ENCODE data around the gene NEU4. TPM values are rescaled to one million over a fixed set of nuclear protein-coding genes. Genes with fewer than 3 reads are reported as not detected.

Gene NEU4
- total RNA-seq, 1 donor from 2014 or later: 1.0 TPM

DNA sequence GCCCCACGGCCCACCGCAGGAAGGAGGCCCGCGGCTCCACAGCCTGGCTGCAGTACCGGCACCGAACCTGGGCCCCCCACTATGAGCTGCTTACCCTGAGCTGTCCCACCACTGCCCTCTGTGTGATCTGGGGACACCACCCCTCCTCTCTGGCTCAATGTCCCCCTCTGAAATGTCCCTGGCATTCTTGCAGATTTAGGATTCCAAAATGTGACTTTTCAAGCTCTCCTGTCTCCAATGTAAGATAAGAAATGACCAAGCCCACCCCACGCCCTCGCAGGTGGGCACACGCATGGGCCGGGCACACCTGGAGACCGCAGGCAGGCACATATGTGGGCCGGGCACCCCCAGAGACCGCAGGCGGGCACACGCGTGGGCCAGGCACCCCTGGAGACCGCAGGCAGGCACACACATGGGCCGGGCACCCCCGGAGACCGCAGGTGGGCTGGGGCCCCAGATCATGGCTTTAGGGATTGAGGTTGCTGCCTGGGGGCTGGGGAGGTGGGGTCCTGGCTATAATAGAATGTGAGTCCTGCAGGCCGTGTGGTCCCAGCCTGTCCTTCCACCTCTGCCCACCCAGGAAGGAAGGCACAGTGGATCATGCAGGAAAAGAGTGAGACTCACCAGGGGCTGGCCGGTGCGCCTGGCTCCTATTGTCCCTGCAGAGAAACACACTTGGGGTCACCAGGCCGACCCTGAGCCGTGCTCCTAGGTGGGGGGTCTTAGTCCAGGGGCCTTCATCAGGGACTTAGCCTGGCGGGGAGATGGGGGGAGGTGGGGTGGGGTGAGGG lies 42.5 kb downstream of the NEU4 start:
- Mint-ChIP-seq H3K9me3 (no peaks in the 10 kb centered on the region), H3K36me3 (ENCODE audit: low read depth) (peaks cover 15% of the 10 kb centered on the region), H3K27me3 (no peaks in the 10 kb centered on the region), H3K4me3 (no peak overlapping the region), H3K27ac (no peak overlapping the region), H3K4me1 (peaks cover 8% of the 10 kb centered on the region)
- no peak for DNase-seq
- intact Hi-C loops (cut with micrococcal nuclease): no loop called here

- Mint-ChIP-seq H3K4me3 (no peak overlapping the region), H3K27ac (no peak overlapping the region), H3K36me3 (ENCODE audit: low read depth) (peaks cover 17% of the 10 kb centered on the region), H3K9me3 (no peaks in the 10 kb centered on the region), H3K27me3 (no peaks in the 10 kb centered on the region), H3K4me1 (peaks cover 11% of the 10 kb centered on the region)
- no peak for DNase-seq
- intact Hi-C loops (cut with micrococcal nuclease): no loop called here
Measured at GRCh38 chr2:241852116-241852980, 43.4 kb downstream of the NEU4 start.

GRCh38 chr2:241852981-241853631 lies 44.1 kb downstream of the NEU4 start:
- Mint-ChIP-seq H3K9me3 (no peaks in the 10 kb centered on the region), H3K36me3 (ENCODE audit: low read depth) (peaks cover 18% of the 10 kb centered on the region), H3K4me3 (no peak overlapping the region), H3K27ac (no peak overlapping the region), H3K4me1 (peaks cover 11% of the 10 kb centered on the region), H3K27me3 (no peaks in the 10 kb centered on the region)
- no peak for DNase-seq
- intact Hi-C loops (cut with micrococcal nuclease): no loop called here

DNA sequence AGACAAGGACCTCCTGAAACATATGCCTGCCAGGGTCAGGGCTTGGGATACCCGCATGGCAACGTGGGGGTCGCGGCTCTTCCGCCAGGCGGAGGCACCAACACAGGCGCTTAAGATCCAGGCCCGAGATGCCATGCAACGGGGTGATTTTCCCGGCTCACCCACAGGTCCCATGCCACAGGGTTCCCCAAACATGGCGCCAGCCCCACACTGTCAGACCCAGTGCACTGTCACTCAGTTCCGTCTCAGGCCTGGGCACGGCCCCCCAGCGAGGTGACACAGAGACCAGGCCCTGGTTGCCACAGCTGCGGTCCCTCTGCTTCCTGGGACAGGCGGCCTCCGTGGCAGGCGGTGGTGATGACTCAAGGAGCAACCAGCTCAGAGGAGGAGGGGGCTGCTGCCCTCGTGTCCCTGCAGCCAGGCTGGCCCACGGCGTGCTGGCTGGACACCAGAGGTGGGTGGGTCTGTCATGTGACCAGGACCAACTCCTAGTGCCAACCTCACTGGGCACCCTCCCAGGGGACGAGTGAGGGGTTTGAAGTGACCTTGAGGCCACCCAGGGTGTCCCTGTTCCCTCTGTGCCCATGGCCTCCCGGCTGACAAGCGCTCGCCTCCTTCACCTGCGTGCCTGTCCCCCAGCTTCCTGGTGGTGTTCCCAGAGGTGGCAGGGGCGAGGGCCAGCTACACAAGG lies 44.8 kb downstream of the NEU4 start:
- no peaks in the 10 kb centered on the region for H3K27me3 Mint-ChIP-seq
- no peak for DNase-seq
- H3K9me3 Mint-ChIP-seq: no peaks in the 10 kb centered on the region
- H3K36me3 Mint-ChIP-seq (ENCODE audit: low read depth): peaks cover 16% of the 10 kb centered on the region
- intact Hi-C loops (cut with micrococcal nuclease): no loop called here
- no peak overlapping the region for H3K4me3 Mint-ChIP-seq
- peaks cover 11% of the 10 kb centered on the region for H3K4me1 Mint-ChIP-seq
- H3K27ac Mint-ChIP-seq: no peak overlapping the region

DNA sequence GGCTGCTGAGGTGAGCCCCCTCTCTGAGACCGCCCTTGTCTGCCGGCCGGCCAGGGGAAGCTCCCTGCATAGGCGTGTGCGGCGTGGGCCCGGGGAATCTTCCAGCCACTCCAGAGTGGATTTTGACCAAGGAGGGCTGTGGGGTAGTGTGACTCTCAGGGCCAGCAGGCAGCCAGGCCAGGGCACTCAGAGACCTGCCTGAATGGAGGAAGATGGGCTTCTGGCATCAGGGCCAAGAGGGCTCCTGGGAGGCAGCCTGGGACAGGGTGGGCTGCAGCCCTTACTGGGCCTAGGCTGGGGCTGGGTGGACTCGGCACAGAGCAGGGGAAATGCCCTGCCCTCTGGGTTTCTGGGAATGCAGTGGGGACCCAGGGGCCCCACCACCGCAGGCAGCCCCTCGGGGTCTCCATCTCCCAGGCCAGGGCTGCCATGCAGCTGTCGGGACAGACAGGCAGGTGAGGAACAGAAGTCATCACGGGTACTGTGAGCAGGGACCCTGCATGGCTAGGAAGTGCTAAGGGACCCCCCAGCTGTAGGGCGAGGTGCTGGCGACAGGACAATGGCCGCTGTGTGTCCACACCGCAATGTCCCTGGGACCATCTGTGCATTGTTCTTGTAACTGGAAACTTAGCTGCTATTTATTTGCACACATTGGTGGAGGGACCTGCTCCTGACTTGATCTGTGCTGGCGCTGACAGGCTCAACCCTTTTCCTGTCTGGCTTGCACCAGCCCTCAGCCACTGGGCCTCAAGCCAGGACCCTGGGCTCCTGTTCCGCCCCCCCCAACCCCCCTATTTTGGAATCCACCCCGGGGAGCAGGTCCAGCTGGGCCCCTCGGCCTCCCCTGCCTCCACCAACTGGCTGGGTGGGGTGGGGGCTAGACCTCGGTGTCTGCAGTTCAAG lies 45.6 kb downstream of the NEU4 start:
- Mint-ChIP-seq H3K9me3 (no peaks in the 10 kb centered on the region), H3K27ac (no peak overlapping the region)
- intact Hi-C loops (cut with micrococcal nuclease): no loop called here

GRCh38 chr2:241855245-241855887 lies 46.4 kb downstream of the NEU4 start:
- Mint-ChIP-seq H3K27me3 (no peaks in the 10 kb centered on the region), H3K4me3 (peak overlapping the region; percentile 89), H3K27ac (no peak overlapping the region), H3K4me1 (peaks cover 18% of the 10 kb centered on the region), H3K9me3 (no peaks in the 10 kb centered on the region), H3K36me3 (ENCODE audit: low read depth) (peaks cover 15% of the 10 kb centered on the region)
- DNase-seq: no peak
- intact Hi-C loops (cut with micrococcal nuclease): no loop called here

More for the DNA sequence above, 45.6 kb downstream of the NEU4 start:
- no peak for DNase-seq
- peaks cover 15% of the 10 kb centered on the region for H3K36me3 Mint-ChIP-seq (ENCODE audit: low read depth)
- H3K4me1 Mint-ChIP-seq: peaks cover 12% of the 10 kb centered on the region
- no peaks in the 10 kb centered on the region for H3K27me3 Mint-ChIP-seq
- no peak overlapping the region for H3K4me3 Mint-ChIP-seq

DNA sequence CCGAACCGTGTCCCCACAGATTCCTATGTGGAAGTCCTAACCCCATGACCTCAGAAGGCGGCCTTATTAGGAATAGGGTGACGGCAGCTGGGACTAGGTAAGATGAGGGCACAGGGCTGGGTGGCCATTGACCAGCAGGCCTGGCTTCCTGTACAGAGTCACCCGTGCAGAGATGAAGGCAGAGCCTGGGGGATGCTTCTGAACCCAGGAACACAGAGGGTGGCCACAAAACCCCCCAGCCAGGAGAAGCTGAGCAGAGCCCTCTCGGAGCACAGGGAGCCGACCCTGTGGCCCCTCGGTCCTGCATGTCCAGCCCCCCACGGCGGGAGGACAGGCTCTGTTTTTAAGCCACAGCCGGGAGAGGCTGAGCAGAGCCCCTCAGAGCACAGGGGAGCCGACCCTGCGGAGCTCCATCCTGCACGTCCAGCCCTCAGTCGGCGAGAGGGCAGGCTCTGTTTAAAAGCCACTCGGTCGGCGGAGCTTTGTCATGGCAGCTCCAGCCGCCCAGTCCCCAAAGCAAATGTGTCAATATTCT lies 47.0 kb downstream of the NEU4 start:
- Mint-ChIP-seq H3K4me3 (peak overlapping the region; percentile 89), H3K36me3 (ENCODE audit: low read depth) (peaks cover 15% of the 10 kb centered on the region), H3K9me3 (no peaks in the 10 kb centered on the region), H3K27ac (no peak overlapping the region), H3K4me1 (peaks cover 21% of the 10 kb centered on the region), H3K27me3 (no peaks in the 10 kb centered on the region)
- no peak for DNase-seq
- intact Hi-C loops (cut with micrococcal nuclease): no loop called here

- intact Hi-C loops (cut with micrococcal nuclease): no loop called here
- Mint-ChIP-seq H3K9me3 (peaks cover 4% of the 10 kb centered on the region), H3K27ac (peak overlapping the region; percentile 66)
Measured at GRCh38 chr2:241857041-241857541, 48.1 kb downstream of the NEU4 start.

GRCh38 chr2:241857572-241858121 lies 48.7 kb downstream of the NEU4 start:
- DNase-seq: no peak
- Mint-ChIP-seq H3K36me3 (ENCODE audit: low read depth) (peaks cover 16% of the 10 kb centered on the region), H3K4me1 (peaks cover 38% of the 10 kb centered on the region)

More at GRCh38 chr2:241857041-241857541, 48.1 kb downstream of the NEU4 start:
- peaks cover 16% of the 10 kb centered on the region for H3K36me3 Mint-ChIP-seq (ENCODE audit: low read depth)
- H3K4me3 Mint-ChIP-seq: peak overlapping the region; percentile 89
- peaks cover 33% of the 10 kb centered on the region for H3K4me1 Mint-ChIP-seq
- H3K27me3 Mint-ChIP-seq: no peaks in the 10 kb centered on the region
- no peak for DNase-seq

GRCh38 chr2:241858206-241859016 lies 49.4 kb downstream of the NEU4 start, which contains the start of gene PDCD1:
Gene PDCD1, minus strand, starts transcription at chr2:241858894. Its CDS starts 56 bp downstream, at chr2:241858838.
- Mint-ChIP-seq H3K36me3 (ENCODE audit: low read depth) (peaks cover 13% of the 10 kb centered on the region), H3K27ac (peak within 1 kb of the TSS; percentile 91)
- DNase-seq: peak; percentile 89

More at GRCh38 chr2:241857572-241858121, 48.7 kb downstream of the NEU4 start:
- H3K9me3 Mint-ChIP-seq: peaks cover 4% of the 10 kb centered on the region
- intact Hi-C loops (cut with micrococcal nuclease): loop anchor here (2.0 kb wide), 1 partner anchor 23 kb away; no protein-coding TSS in a partner anchor
- H3K27me3 Mint-ChIP-seq: no peaks in the 10 kb centered on the region
- H3K27ac Mint-ChIP-seq: peak overlapping the region; percentile 79
- H3K4me3 Mint-ChIP-seq: peak overlapping the region; percentile 89

DNA sequence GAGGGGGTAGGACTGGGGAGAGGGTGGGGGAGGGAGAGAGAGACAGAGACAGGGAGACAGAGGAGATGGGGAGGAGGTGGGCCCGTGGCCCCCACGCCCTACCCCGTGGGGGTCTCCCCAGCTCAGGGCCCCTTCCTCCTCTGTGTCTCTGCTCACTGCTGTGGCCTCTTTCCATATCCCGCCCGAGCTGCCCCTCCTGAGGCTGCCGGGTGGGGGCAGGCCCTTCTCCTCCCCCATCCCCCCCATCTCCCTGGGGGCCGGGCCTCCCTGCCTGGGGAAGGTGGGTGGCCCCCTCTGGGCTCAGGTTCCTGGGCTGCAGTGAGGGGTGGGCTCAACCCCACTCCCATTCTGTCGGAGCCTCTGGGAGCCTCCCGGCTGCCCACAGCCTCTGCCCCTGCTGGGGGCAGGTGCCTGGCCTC lies 50.0 kb downstream of the NEU4 start:
- peak overlapping the region; percentile 91 for H3K27ac Mint-ChIP-seq
- H3K27me3 Mint-ChIP-seq: peaks cover under 1% of the 10 kb centered on the region
- H3K4me3 Mint-ChIP-seq: peak overlapping the region; percentile 89
- intact Hi-C loops (cut with micrococcal nuclease): loop anchor here (1.0 to 2.0 kb wide), 2 partner anchors 15 to 22 kb away; no protein-coding TSS in a partner anchor
- peaks cover 5% of the 10 kb centered on the region for H3K9me3 Mint-ChIP-seq
- no peak for DNase-seq
- peaks cover 13% of the 10 kb centered on the region for H3K36me3 Mint-ChIP-seq (ENCODE audit: low read depth)
- peaks cover 49% of the 10 kb centered on the region for H3K4me1 Mint-ChIP-seq

More at GRCh38 chr2:241858206-241859016, 49.4 kb downstream of the NEU4 start, which contains the start of gene PDCD1:
- Mint-ChIP-seq H3K4me1 (peaks cover 46% of the 10 kb centered on the region), H3K9me3 (peaks cover 4% of the 10 kb centered on the region), H3K4me3 (peak within 1 kb of the TSS; percentile 89), H3K27me3 (no peaks in the 10 kb centered on the region)
- intact Hi-C loops (cut with micrococcal nuclease): loop anchor here (1.0 to 2.0 kb wide), 2 partner anchors 14 to 22 kb away; no protein-coding TSS in a partner anchor

Data from activated CD4-positive, alpha-beta T cell treated with anti-CD3 and anti-CD28 coated beads, Interleukin-2, amount 10 ng/mL, durations not matched to agents 24 days and 14 days (primary cell).